Neutrophil (primary cell): Measurements from ENCODE around the gene MYLK4.

Experiments
- H3K27ac ChIP-seq: fragments of 200-600 bp; sonication (generic); 2 replicates; pipeline ENCODE4 v1.5.1; 2016; ENCODE audit warnings: mild to moderate bottlenecking, moderate library complexity
- H3K27me3 ChIP-seq: fragments of 200-600 bp; sonication (generic); 2 replicates; pipeline ENCODE4 v1.6.0; 2016; ENCODE audit warnings: mild to moderate bottlenecking
- H3K36me3 ChIP-seq: fragments of 200-600 bp; sonication (generic); 2 replicates; pipeline ENCODE4 v1.5.1; 2017
- H3K4me1 ChIP-seq, 2 experiments: fragments of 200-600 bp in 1 of 2; sonication (generic) in 1 of 2; 1 replicate in 1 of 2; 2 replicates in 1 of 2; pipeline versions ENCODE4 v1.5.1 to v1.6.1; 2013 to 2016; ENCODE audit warnings: low read depth in 1 of 2, low read length in 1 of 2, mild to moderate bottlenecking in 1 of 2, moderate library complexity in 1 of 2; ENCODE audit not compliant: control insufficient read depth in 1 of 2, insufficient read depth in 1 of 2
- H3K4me3 ChIP-seq, 2 experiments: fragments of 200-600 bp in 1 of 2; sonication (generic) in 1 of 2; 1 replicate in 1 of 2; 2 replicates in 1 of 2; pipeline ENCODE4 v1.5.1; 2013 to 2016; ENCODE audit warnings: low read depth in 1 of 2, low read length in 1 of 2, mild to moderate bottlenecking in 1 of 2, moderate library complexity in 1 of 2
- H3K9me3 ChIP-seq: fragments of 200-600 bp; sonication (generic); 2 replicates; pipeline ENCODE4 v1.5.1; 2016
- TF ChIP-seq, protein P1 (sequence below): fragments of 200-600 bp; sonication (generic); IDR thresholded peaks from 2 replicates; pipeline ENCODE4 v1.5.1; 2016; ENCODE audit warnings: antibody characterized with exemption

The MYLK4 gene

DNA sequence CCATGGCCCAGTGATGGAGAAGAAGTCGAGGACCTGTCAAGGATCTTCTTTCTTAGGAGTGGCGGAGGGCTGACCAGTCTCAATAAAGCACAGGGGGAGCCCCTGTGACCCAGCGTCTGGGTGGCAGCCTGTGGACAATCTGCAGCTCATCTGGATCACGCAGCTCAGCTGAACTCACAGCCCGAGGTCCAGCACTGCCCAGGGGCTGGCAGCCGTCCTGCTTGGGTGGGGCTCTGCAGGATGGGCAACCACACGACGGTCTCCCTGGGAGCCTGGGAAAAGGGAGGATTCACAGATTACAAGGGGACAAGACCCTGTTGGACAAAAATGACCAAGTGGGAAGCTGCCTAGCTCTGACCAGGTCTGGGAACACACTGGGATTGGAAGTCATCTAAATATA lies 110.8 kb downstream of the MYLK4 start:
- H3K9me3 ChIP-seq, result no peaks in the 10 kb centered on the region
- H3K4me1 ChIP-seq, result no peaks in the 10 kb centered on the region
- TF ChIP-seq, protein P1, sequence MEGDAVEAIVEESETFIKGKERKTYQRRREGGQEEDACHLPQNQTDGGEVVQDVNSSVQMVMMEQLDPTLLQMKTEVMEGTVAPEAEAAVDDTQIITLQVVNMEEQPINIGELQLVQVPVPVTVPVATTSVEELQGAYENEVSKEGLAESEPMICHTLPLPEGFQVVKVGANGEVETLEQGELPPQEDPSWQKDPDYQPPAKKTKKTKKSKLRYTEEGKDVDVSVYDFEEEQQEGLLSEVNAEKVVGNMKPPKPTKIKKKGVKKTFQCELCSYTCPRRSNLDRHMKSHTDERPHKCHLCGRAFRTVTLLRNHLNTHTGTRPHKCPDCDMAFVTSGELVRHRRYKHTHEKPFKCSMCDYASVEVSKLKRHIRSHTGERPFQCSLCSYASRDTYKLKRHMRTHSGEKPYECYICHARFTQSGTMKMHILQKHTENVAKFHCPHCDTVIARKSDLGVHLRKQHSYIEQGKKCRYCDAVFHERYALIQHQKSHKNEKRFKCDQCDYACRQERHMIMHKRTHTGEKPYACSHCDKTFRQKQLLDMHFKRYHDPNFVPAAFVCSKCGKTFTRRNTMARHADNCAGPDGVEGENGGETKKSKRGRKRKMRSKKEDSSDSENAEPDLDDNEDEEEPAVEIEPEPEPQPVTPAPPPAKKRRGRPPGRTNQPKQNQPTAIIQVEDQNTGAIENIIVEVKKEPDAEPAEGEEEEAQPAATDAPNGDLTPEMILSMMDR, result no peak
- no peak overlapping the region for H3K4me3 ChIP-seq
- H3K27me3 ChIP-seq, result no peaks in the 10 kb centered on the region
- no peaks in the 10 kb centered on the region for H3K36me3 ChIP-seq
- H3K27ac ChIP-seq, result no peak overlapping the region

DNA sequence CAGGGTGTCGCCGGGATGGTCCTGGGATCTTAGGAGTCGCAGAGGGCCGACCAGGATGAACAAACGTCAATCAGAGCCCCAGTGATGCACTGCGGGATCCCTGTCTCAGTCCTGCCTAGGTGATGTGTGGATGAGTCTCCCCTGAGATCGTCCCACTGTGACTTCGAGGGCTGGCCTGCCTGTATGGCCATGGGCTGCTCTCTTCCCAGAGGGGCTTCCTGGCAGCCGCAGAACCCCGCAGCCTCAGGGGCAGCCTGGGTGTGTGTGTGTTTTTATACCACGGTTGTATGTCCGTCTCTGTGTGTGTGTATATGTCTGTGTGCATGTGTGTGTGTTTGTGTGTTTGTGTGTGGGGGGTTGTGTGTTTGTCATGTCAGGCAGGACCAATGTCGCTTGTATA lies 111.6 kb downstream of the MYLK4 start:
- Histone ChIP-seq H3K9me3 (no peaks in the 10 kb centered on the region), H3K27ac (no peak overlapping the region), H3K4me3 (no peak overlapping the region), H3K4me1 (peaks cover 4 to 6% of the 10 kb centered on the region in 2 experiments), H3K27me3 (no peaks in the 10 kb centered on the region), H3K36me3 (no peaks in the 10 kb centered on the region)
- TF ChIP-seq, protein P1, result no peak

DNA sequence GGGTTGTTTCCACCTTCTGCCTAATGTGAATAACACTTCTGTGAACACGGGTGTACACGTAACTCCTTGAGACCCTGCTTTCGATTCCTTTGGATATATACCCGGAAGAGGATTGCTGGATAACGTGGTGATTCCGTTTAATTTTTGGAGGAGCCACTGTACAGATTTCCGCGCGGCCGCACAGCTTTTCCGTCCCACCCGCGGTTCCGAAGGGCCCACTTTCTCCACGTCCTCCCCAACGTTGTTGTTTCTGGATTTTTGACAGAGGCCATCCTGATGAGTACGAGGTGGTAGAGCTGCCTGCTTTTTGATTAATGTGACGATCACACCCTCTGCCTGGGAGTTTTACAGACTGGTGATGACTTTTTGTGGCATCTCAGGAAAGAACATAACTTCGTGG lies 114.0 kb downstream of the MYLK4 start:
- Histone ChIP-seq H3K27ac (no peak overlapping the region), H3K27me3 (no peaks in the 10 kb centered on the region), H3K4me3 (no peak overlapping the region), H3K36me3 (no peaks in the 10 kb centered on the region), H3K9me3 (no peaks in the 10 kb centered on the region), H3K4me1 (peaks cover 15 to 21% of the 10 kb centered on the region in 2 experiments)
- TF ChIP-seq, protein P1, result no peak

DNA sequence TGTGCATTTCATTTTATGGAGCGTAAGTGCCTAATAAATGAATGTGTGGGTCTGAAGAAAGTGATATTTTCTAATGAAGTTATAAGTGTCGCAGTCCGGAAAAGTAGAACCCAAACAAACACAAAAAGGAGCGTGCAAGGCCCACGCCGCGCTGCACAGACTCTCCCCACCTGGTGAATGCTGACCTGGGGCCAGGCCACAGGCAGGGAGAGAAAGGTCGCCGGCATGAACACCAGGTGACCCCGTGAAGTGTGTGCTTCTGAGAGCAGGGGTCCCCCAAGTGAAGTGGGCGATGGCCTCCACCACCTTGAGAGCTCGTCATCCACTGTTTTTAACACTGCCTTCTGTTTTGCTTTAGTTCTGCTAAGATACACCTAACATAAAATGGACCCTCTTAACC lies 114.8 kb downstream of the MYLK4 start:
- no peak overlapping the region for H3K4me3 ChIP-seq
- TF ChIP-seq, protein P1, result no peak
- H3K27me3 ChIP-seq, result no peaks in the 10 kb centered on the region
- H3K4me1 ChIP-seq, result peaks cover 15 to 21% of the 10 kb centered on the region in 2 experiments
- H3K27ac ChIP-seq, result no peak overlapping the region
- H3K9me3 ChIP-seq, result no peaks in the 10 kb centered on the region
- peaks cover 5% of the 10 kb centered on the region for H3K36me3 ChIP-seq

DNA sequence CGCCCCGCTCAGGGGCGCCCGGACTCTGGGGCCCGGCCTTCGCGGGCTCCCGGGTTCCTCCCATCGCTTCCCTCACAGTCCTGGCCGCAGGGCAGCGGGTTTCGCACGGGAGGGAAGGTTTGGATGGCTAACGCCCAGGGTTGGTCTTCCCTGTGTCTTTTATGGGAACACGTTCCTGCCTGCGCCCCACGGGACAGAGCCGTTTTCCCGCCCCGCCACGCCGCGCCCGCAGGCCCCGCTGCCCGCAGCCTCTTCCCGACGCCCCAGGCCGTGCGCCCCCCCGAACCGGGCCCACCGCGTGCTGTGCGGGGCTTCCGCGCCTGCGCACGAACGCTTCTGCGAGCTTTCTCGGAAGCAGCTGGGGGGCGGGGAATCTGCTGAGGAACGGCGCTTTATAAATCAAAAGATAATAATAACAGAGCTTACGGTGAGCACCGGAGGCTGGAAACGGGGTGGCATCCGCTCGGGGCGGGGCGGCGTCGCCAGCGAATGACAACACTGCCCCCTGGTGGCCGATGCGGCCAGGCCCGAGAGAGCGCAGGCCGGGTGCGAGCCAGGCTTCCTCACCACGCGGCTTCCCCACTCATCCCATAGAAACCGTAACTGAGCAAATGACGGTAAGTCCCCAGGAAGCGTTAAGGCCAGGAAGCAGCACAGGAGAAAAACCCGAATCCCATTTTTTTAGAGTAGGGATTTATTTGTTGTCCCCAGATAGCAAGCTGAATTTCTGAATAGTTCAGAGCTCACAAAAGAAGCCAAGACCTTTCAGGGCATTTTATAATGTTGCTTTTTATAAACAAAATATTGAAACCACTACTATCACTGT lies 116.4 kb downstream of the MYLK4 start:
- Histone ChIP-seq H3K27me3 (no peaks in the 10 kb centered on the region), H3K27ac (peak overlapping the region; percentile 52), H3K4me1 (peaks cover 15 to 21% of the 10 kb centered on the region in 2 experiments), H3K9me3 (no peaks in the 10 kb centered on the region), H3K4me3 (peak overlapping the region; percentile 75 to 76), H3K36me3 (peaks cover 6% of the 10 kb centered on the region)
- TF ChIP-seq, protein P1, result peak; percentile 91
